Left ventricle myocardium inferior (tissue), 1 donor: ENCODE results near the gene ACOXL. TPM values are rescaled to one million over a fixed set of nuclear protein-coding genes. Genes with fewer than 3 reads are reported as not detected.

Source experiments
- DNase-seq: peaks from one replicate; pipeline ENCODE4 v3.0.0-alpha.2; 2020
- H3K27ac ChIP-seq: fragments of 200-600 bp; replicated peaks from 2 replicates; pipeline ENCODE4 v1.8.0; 2021
- H3K27me3 ChIP-seq: fragments of 200-600 bp; 2 replicates; pipeline ENCODE4 v1.8.0; 2021; ENCODE audit warnings: low read depth
- H3K36me3 ChIP-seq: fragments of 200-600 bp; 2 replicates; pipeline ENCODE4 v1.8.0; 2021
- H3K4me1 ChIP-seq: fragments of 200-600 bp; 2 replicates; pipeline ENCODE4 v1.8.0; 2021
- H3K4me3 ChIP-seq: fragments of 200-600 bp; 2 replicates; pipeline ENCODE4 v1.8.0; 2021; ENCODE audit warnings: mild to moderate bottlenecking, moderate library complexity
- H3K9me3 ChIP-seq: fragments of 200-600 bp; replicated peaks from 2 replicates; pipeline ENCODE4 v1.8.0; 2021
- CTCF ChIP-seq: fragments of 200-600 bp; IDR thresholded peaks from 2 replicates; pipeline ENCODE4 v1.8.0; 2021; ENCODE audit warnings: antibody characterized with exemption, mild to moderate bottlenecking, borderline replicate concordance
- intact Hi-C: fragments of 100-400 bp; cut with micrococcal nuclease; formaldehyde crosslinking; loops from one replicate; pipeline ENCODE4 v1.11.0; 2022
- total RNA-seq: library from RNA; stranded (reverse); fragmentation: NEBNext Ultra II Directional; extraction: Animal tissue kit (Norgen Biotek cat#: 25700); gene quantifications from one replicate; pipeline ENCODE4 v1.2.1, GENCODE V29; 2021
- donor health status: DM: no; HTN: yes; CAD: no; lungs with severe emphysema.

ACOXL gene
- total RNA-seq, 1 donor from 2014 or later: not detected

- Histone ChIP-seq H3K4me1 (no peaks in the 10 kb centered on the region), H3K27me3 (peaks cover 73% of the 10 kb centered on the region), H3K36me3 (no peaks in the 10 kb centered on the region), H3K4me3 (no peak overlapping the region), H3K9me3 (peaks cover 16% of the 10 kb centered on the region), H3K27ac (no peak overlapping the region)
- intact Hi-C loops: no loop called here
- DNase-seq: no peak
- TF ChIP-seq CTCF: no peak
Observed at GRCh38 chr2:110740747-110741349, 8.5 kb downstream of the ACOXL start.

GRCh38 chr2:110741491-110741980 is 9.2 kb downstream of the ACOXL start:
- Histone ChIP-seq H3K4me1 (no peaks in the 10 kb centered on the region), H3K27me3 (peaks cover 66% of the 10 kb centered on the region), H3K36me3 (no peaks in the 10 kb centered on the region), H3K9me3 (peaks cover 16% of the 10 kb centered on the region), H3K27ac (no peak overlapping the region), H3K4me3 (no peak overlapping the region)
- no peak for DNase-seq
- no peak for TF ChIP-seq CTCF
- intact Hi-C loops: no loop called here

GRCh38 chr2:110742412-110742811 is 10.0 kb downstream of the ACOXL start:
- DNase-seq: no peak
- H3K4me1 ChIP-seq: no peaks in the 10 kb centered on the region
- intact Hi-C loops: no loop called here
- H3K9me3 ChIP-seq: peaks cover 16% of the 10 kb centered on the region
- H3K4me3 ChIP-seq: no peak overlapping the region
- no peak for TF ChIP-seq CTCF
- peaks cover 57% of the 10 kb centered on the region for H3K27me3 ChIP-seq
- no peaks in the 10 kb centered on the region for H3K36me3 ChIP-seq
- H3K27ac ChIP-seq: no peak overlapping the region

GRCh38 chr2:110743600-110743999 is 11.2 kb downstream of the ACOXL start:
- H3K4me1 ChIP-seq: no peaks in the 10 kb centered on the region
- no peak for TF ChIP-seq CTCF

GRCh38 chr2:110744429-110744828 is 12.1 kb downstream of the ACOXL start:
- DNase-seq: no peak
- Histone ChIP-seq H3K36me3 (no peaks in the 10 kb centered on the region), H3K27ac (no peak overlapping the region), H3K27me3 (peaks cover 43% of the 10 kb centered on the region), H3K9me3 (peaks cover 1% of the 10 kb centered on the region), H3K4me3 (no peak overlapping the region), H3K4me1 (no peaks in the 10 kb centered on the region)
- intact Hi-C loops: no loop called here
- TF ChIP-seq CTCF: no peak

More at GRCh38 chr2:110743600-110743999, 11.2 kb downstream of the ACOXL start:
- no peaks in the 10 kb centered on the region for H3K36me3 ChIP-seq
- H3K9me3 ChIP-seq: peaks cover 9% of the 10 kb centered on the region
- no peak for DNase-seq
- H3K27me3 ChIP-seq: peaks cover 49% of the 10 kb centered on the region
- intact Hi-C loops: no loop called here
- H3K27ac ChIP-seq: no peak overlapping the region
- no peak overlapping the region for H3K4me3 ChIP-seq
